ENCODE data around the gene AFF1.

GRCh38 chr4:86940920-86941460 is 6.2 kb downstream of the AFF1 start:
- TF ChIP-seq, protein P1, sequence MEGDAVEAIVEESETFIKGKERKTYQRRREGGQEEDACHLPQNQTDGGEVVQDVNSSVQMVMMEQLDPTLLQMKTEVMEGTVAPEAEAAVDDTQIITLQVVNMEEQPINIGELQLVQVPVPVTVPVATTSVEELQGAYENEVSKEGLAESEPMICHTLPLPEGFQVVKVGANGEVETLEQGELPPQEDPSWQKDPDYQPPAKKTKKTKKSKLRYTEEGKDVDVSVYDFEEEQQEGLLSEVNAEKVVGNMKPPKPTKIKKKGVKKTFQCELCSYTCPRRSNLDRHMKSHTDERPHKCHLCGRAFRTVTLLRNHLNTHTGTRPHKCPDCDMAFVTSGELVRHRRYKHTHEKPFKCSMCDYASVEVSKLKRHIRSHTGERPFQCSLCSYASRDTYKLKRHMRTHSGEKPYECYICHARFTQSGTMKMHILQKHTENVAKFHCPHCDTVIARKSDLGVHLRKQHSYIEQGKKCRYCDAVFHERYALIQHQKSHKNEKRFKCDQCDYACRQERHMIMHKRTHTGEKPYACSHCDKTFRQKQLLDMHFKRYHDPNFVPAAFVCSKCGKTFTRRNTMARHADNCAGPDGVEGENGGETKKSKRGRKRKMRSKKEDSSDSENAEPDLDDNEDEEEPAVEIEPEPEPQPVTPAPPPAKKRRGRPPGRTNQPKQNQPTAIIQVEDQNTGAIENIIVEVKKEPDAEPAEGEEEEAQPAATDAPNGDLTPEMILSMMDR (IDR thresholded peaks at IDR 0.05; ENCODE audit: insufficient read depth, low read length, poor library complexity, severe bottlenecking): no peak
- TF ChIP-seq EZH2phosphoT487 (conservative IDR thresholded peaks at IDR 0.05; ENCODE audit: low read length): no peak
